Loucy (cell line): ENCODE results near the gene RICTOR.

Experiments used
- H2AFZ ChIP-seq: fragments of 200-600 bp; sonication (generic); 2 replicates; pipeline ENCODE4 v1.6.0; 2016; ENCODE audit warnings: antibody characterized with exemption, mild to moderate bottlenecking, low read length, moderate library complexity
- H3F3A ChIP-seq: fragments of 200-600 bp; 2 replicates; pipeline ENCODE4 v1.6.0; 2016; ENCODE audit warnings: antibody characterized with exemption, low read depth, mild to moderate bottlenecking
- H3K27me3 ChIP-seq: fragments of 200-600 bp; sonication (generic); 2 replicates; pipeline ENCODE4 v1.6.1; 2014; ENCODE audit warnings: low read length, mild to moderate bottlenecking; ENCODE audit not compliant: insufficient read depth, poor library complexity, severe bottlenecking
- H3K36me3 ChIP-seq: fragments of 200-600 bp; sonication (generic); 2 replicates; pipeline ENCODE4 v1.6.1; 2016; ENCODE audit warnings: low read length; ENCODE audit not compliant: insufficient read depth
- H3K4me1 ChIP-seq: fragments of 200-600 bp; sonication (generic); 2 replicates; pipeline ENCODE4 v1.5.1; 2014; ENCODE audit warnings: low read length, mild to moderate bottlenecking; ENCODE audit not compliant: insufficient read depth, poor library complexity, severe bottlenecking
- H3K4me2 ChIP-seq: fragments of 200-600 bp; sonication (generic); 2 replicates; pipeline ENCODE4 v1.6.0; 2014; ENCODE audit warnings: antibody characterized with exemption, low read length, low read depth, mild to moderate bottlenecking; ENCODE audit not compliant: poor library complexity, severe bottlenecking
- H3K4me3 ChIP-seq: fragments of 200-600 bp; sonication (generic); 2 replicates; pipeline ENCODE4 v1.5.1; 2014; ENCODE audit warnings: low read length, mild to moderate bottlenecking, mixed read lengths; ENCODE audit not compliant: poor library complexity, severe bottlenecking
- H3K79me2 ChIP-seq: fragments of 200-600 bp; sonication (generic); 2 replicates; pipeline ENCODE4 v1.6.1; 2014; ENCODE audit warnings: low read length; ENCODE audit not compliant: insufficient read depth
- H3K9ac ChIP-seq: fragments of 200-600 bp; sonication (generic); 2 replicates; pipeline ENCODE4 v1.6.0; 2014; ENCODE audit warnings: mild to moderate bottlenecking, low read depth, low read length, moderate library complexity; ENCODE audit not compliant: poor library complexity, severe bottlenecking
- H3K9me2 ChIP-seq: fragments of 200-600 bp; sonication (generic); replicated peaks from 2 replicates; pipeline ENCODE4 v1.6.1; 2016; ENCODE audit warnings: low read depth, low read length, mixed read lengths
- H3K9me3 ChIP-seq: fragments of 200-600 bp; sonication (generic); 2 replicates; pipeline ENCODE4 v1.6.1; 2014; ENCODE audit warnings: mild to moderate bottlenecking, antibody characterized with exemption, low read length, low read depth; ENCODE audit not compliant: insufficient read depth
- H4K20me1 ChIP-seq: fragments of 200-600 bp; sonication (generic); 2 replicates; pipeline ENCODE4 v1.6.0; 2014; ENCODE audit warnings: antibody characterized with exemption, low read length, mild to moderate bottlenecking; ENCODE audit not compliant: insufficient read depth, poor library complexity, severe bottlenecking
- EZH2phosphoT487 ChIP-seq: fragments of 200-600 bp; IDR thresholded peaks from 2 replicates; pipeline ENCODE4 v1.6.1; 2018; ENCODE audit warnings: antibody characterized with exemption, mild to moderate bottlenecking, moderate library complexity, borderline replicate concordance
- TF ChIP-seq, protein P1 (sequence below): fragments of 200-600 bp; sonication (generic); conservative IDR thresholded peaks from 2 replicates; pipeline ENCODE4 v1.5.1; 2014; ENCODE audit warnings: mild to moderate bottlenecking, antibody characterized with exemption, low read length

RICTOR gene

GRCh38 chr5:39092581-39093351 lies 18.6 kb upstream of the RICTOR start:
- Histone ChIP-seq H3K27me3 (no peaks in the 10 kb centered on the region), H4K20me1 (no peaks in the 10 kb centered on the region), H3K4me1 (no peaks in the 10 kb centered on the region), H3K9ac (no peak overlapping the region), H3K9me2 (no peaks in the 10 kb centered on the region), H3F3A (no peaks in the 10 kb centered on the region), H3K36me3 (no peaks in the 10 kb centered on the region), H3K9me3 (no peaks in the 10 kb centered on the region), H3K4me3 (no peak overlapping the region), H2AFZ (no peak overlapping the region), H3K4me2 (no peak overlapping the region), H3K79me2 (no peaks in the 10 kb centered on the region)
- TF ChIP-seq, protein P1, sequence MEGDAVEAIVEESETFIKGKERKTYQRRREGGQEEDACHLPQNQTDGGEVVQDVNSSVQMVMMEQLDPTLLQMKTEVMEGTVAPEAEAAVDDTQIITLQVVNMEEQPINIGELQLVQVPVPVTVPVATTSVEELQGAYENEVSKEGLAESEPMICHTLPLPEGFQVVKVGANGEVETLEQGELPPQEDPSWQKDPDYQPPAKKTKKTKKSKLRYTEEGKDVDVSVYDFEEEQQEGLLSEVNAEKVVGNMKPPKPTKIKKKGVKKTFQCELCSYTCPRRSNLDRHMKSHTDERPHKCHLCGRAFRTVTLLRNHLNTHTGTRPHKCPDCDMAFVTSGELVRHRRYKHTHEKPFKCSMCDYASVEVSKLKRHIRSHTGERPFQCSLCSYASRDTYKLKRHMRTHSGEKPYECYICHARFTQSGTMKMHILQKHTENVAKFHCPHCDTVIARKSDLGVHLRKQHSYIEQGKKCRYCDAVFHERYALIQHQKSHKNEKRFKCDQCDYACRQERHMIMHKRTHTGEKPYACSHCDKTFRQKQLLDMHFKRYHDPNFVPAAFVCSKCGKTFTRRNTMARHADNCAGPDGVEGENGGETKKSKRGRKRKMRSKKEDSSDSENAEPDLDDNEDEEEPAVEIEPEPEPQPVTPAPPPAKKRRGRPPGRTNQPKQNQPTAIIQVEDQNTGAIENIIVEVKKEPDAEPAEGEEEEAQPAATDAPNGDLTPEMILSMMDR: no peak
- TF ChIP-seq EZH2phosphoT487: no peak

- Histone ChIP-seq H3K27me3 (no peaks in the 10 kb centered on the region), H3K9me3 (no peaks in the 10 kb centered on the region), H4K20me1 (no peaks in the 10 kb centered on the region), H3K9me2 (no peaks in the 10 kb centered on the region), H3K4me2 (no peak overlapping the region), H3K9ac (no peak overlapping the region), H2AFZ (no peak overlapping the region), H3K36me3 (no peaks in the 10 kb centered on the region), H3K4me1 (no peaks in the 10 kb centered on the region), H3K79me2 (no peaks in the 10 kb centered on the region), H3K4me3 (no peak overlapping the region), H3F3A (no peaks in the 10 kb centered on the region)
- TF ChIP-seq EZH2phosphoT487: no peak
- TF ChIP-seq, protein P1: no peak
Measured at GRCh38 chr5:39091940-39092580, 17.9 kb upstream of the RICTOR start.

DNA sequence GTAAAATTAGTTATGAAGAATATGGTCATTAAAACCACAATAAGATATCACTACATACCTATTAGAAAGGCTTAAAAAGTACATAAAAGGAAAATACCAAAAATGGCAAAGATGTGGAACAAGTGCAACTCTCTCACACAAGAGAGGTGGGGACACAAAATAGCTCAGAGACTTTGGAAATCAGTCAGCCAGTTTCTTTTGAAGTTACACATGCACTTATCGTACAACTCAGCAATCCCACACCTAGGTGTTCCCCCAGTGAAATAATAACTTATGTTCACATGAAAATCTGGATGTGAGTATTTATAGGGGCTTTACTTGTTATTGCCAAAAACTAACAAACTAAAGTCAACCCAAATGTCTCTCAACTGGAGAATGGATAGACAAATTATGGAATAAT lies 9.8 kb upstream of the RICTOR start:
- no peak overlapping the region for H3K4me3 ChIP-seq
- no peaks in the 10 kb centered on the region for H3K79me2 ChIP-seq
- no peaks in the 10 kb centered on the region for H3K27me3 ChIP-seq
- no peak overlapping the region for H3K4me2 ChIP-seq
- no peaks in the 10 kb centered on the region for H4K20me1 ChIP-seq
- H3K9me3 ChIP-seq: no peaks in the 10 kb centered on the region
- no peak for TF ChIP-seq EZH2phosphoT487
- TF ChIP-seq, protein P1: no peak
- H2AFZ ChIP-seq: no peak overlapping the region
- no peak overlapping the region for H3K9ac ChIP-seq
- H3K4me1 ChIP-seq: no peaks in the 10 kb centered on the region
- H3F3A ChIP-seq: no peaks in the 10 kb centered on the region
- H3K36me3 ChIP-seq: no peaks in the 10 kb centered on the region
- no peaks in the 10 kb centered on the region for H3K9me2 ChIP-seq
